NB4 (cell line): ENCODE measurements around the gene HMCES.

Source experiments
- DNase-seq: peaks from one replicate; pipeline ENCODE4 v3.0.0; 2010; ENCODE audit warnings: low read depth
- H3K4me3 ChIP-seq: one replicate; pipeline ENCODE4 v1.5.1; 2011; ENCODE audit warnings: mild to moderate bottlenecking, low read depth, low read length, moderate library complexity
- CTCF ChIP-seq: IDR thresholded peaks from one replicate; pipeline ENCODE4 v1.5.1; 2012; ENCODE audit warnings: low read depth, low read length
- MAX ChIP-seq: IDR thresholded peaks from 2 replicates; pipeline ENCODE4 v1.6.1; 2011; ENCODE audit warnings: low read depth, low read length
- MYC ChIP-seq: IDR thresholded peaks from 2 replicates; pipeline ENCODE4 v1.6.1; 2011; ENCODE audit warnings: low read depth, low read length
- POLR2A ChIP-seq: IDR thresholded peaks from 2 replicates; pipeline ENCODE4 v1.6.1; 2011; ENCODE audit warnings: mild to moderate bottlenecking; ENCODE audit not compliant: insufficient read length; ENCODE audit errors: extremely low read depth

HMCES gene

GRCh38 chr3:129326595-129326994, 47.9 kb downstream of the HMCES start:
- TF ChIP-seq MAX (no peak), MYC (no peak), POLR2A (no peak), CTCF (no peak)
- no peak overlapping the region for H3K4me3 ChIP-seq
- DNase-seq = no peak

GRCh38 chr3:129327510-129327909, 48.8 kb downstream of the HMCES start:
- TF ChIP-seq POLR2A = no peak
- TF ChIP-seq MAX = no peak
- no peak for TF ChIP-seq CTCF
- no peak for TF ChIP-seq MYC
- DNase-seq = no peak

GRCh38 chr3:129329858-129330257, 51.2 kb downstream of the HMCES start:
- TF ChIP-seq MYC (no peak), CTCF (no peak), MAX (no peak), POLR2A (no peak)

More at GRCh38 chr3:129327510-129327909, 48.8 kb downstream of the HMCES start:
- no peak overlapping the region for H3K4me3 ChIP-seq

GRCh38 chr3:129330409-129330808, 51.7 kb downstream of the HMCES start:
- H3K4me3 ChIP-seq = no peak overlapping the region
- TF ChIP-seq MYC = no peak
- TF ChIP-seq MAX = no peak
- no peak for TF ChIP-seq CTCF
- no peak for TF ChIP-seq POLR2A
- DNase-seq = no peak

More at GRCh38 chr3:129329858-129330257, 51.2 kb downstream of the HMCES start:
- no peak overlapping the region for H3K4me3 ChIP-seq
- no peak for DNase-seq

GRCh38 chr3:129333891-129334290, 55.2 kb downstream of the HMCES start:
- H3K4me3 ChIP-seq = no peak overlapping the region
- no peak for TF ChIP-seq MAX
- TF ChIP-seq CTCF = no peak
- no peak for TF ChIP-seq POLR2A
- no peak for TF ChIP-seq MYC
- DNase-seq = no peak
